Sigmoid colon (tissue), 7 donors: ENCODE data around the gene HS6ST2. TPM values are rescaled to one million over a fixed set of nuclear protein-coding genes. Genes with fewer than 3 reads are reported as not detected.

Source experiments
- DNase-seq: peaks from one replicate; pipeline ENCODE4 v3.0.0-alpha.2; 2019
- H3K27ac ChIP-seq, 4 donors: fragments of 200-600 bp; sonication (generic); one replicate each; pipeline ENCODE4 v1.5.1; 2016 to 2019; ENCODE audit warnings: mild to moderate bottlenecking in 1 of 4
- H3K27me3 ChIP-seq, 3 donors: fragments of 200-600 bp; sonication (generic); one replicate each; pipeline ENCODE4 v1.5.1; 2019; ENCODE audit warnings: mild to moderate bottlenecking in 1 of 3
- H3K36me3 ChIP-seq, 4 donors: fragments of 200-600 bp; sonication (generic); one replicate each; pipeline ENCODE4 v1.5.1; 2016 to 2019
- H3K4me1 ChIP-seq, 4 donors: fragments of 200-600 bp; sonication (generic); one replicate each; pipeline ENCODE4 v1.5.1; 2017 to 2019
- H3K4me3 ChIP-seq, 4 donors: fragments of 200-600 bp; sonication (generic); one replicate each; pipeline ENCODE4 v1.5.1; 2017 to 2019; ENCODE audit warnings: mild to moderate bottlenecking in 2 of 4, moderate library complexity in 1 of 4
- H3K9me3 ChIP-seq, 4 donors: fragments of 200-600 bp in 3 of 4; sonication (generic) in 3 of 4; one replicate each; pipeline versions ENCODE4 v1.5.1 to v1.6.1; 2013 to 2019
- CTCF ChIP-seq, 4 experiments: fragments of 450-650 bp in 3 of 4; fragments of 200-600 bp in 1 of 4; IDR thresholded peaks; one replicate each; pipeline ENCODE4 v1.5.1; 2016 to 2019; ENCODE audit warnings: antibody characterized with exemption in 4 of 4, mild to moderate bottlenecking in 3 of 4, moderate library complexity in 2 of 4
- EP300 ChIP-seq, 4 donors: sonication (generic); formaldehyde crosslinking; IDR thresholded peaks; one replicate each; pipeline ENCODE4 v1.6.1; 2017; ENCODE audit warnings: antibody characterized with exemption in 4 of 4
- POLR2A ChIP-seq, 2 donors: fragments of 450-650 bp; IDR thresholded peaks; one replicate each; pipeline ENCODE4 v1.6.1; 2016; ENCODE audit warnings: antibody characterized with exemption in 2 of 2, mild to moderate bottlenecking in 2 of 2, moderate library complexity in 2 of 2
- POLR2AphosphoS5 ChIP-seq, 4 donors: sonication (generic); formaldehyde crosslinking; IDR thresholded peaks; one replicate each; pipeline ENCODE4 v1.6.1; 2017; ENCODE audit warnings: antibody characterized with exemption in 4 of 4
- WGBS, 2 donors: extraction: QIAGEN DNeasy Blood & Tissue Kit; methylation state at CpG; one replicate each; pipeline ENCODE4 v1.1.7; 2013; 5-methylcytosine and 5-hydroxymethylcytosine counted together
- intact Hi-C: fragments of 100-400 bp; cut with DNase I; formaldehyde crosslinking; loops from one replicate; pipeline ENCODE4 v1.15.1; 2023
- polyA plus RNA-seq, 3 donors: library from polyadenylated mRNA; stranded (reverse); fragments of 200-250 nt; gene quantifications; one replicate each; pipeline ENCODE4 v1.2.3, GENCODE V29; 2013
- total RNA-seq, 4 donors: library from RNA; depleted of rRNA; stranded (reverse); fragments of >200 nt; gene quantifications; one replicate each; pipeline ENCODE4 v1.1.0, GENCODE V29; 2016
- donor health status: healthy with polysubstance abuse.
- donor health status: Bipolar disorder and iron deficiency.
- donor health status: healthy.

The HS6ST2 gene
- total and polyA plus RNA-seq, 7 donors = under 0.01 to 0.82 (median 0.27) TPM; not detected in 1

- Histone ChIP-seq H3K27ac (no peak overlapping the region), H3K27me3 (peaks cover 0 to 3% (median 0%) of the 10 kb centered on the region in 3 donors), H3K36me3 (no peaks in the 10 kb centered on the region), H3K4me3 (no peak overlapping the region), H3K9me3 (no peaks in the 10 kb centered on the region), H3K4me1 (no peaks in the 10 kb centered on the region)
- TF ChIP-seq CTCF (IDR thresholded peaks at IDR 0.05) (no peak), POLR2AphosphoS5 (IDR thresholded peaks at IDR 0.05) (no peak), EP300 (IDR thresholded peaks at IDR 0.05) (no peak), POLR2A (IDR thresholded peaks at IDR 0.05) (no peak)
- intact Hi-C loops = no loop called here
- no peak for DNase-seq
- 87 to 91% methylated on average over 4 of the region's 4 CpGs for WGBS, 2 donors
Measured at GRCh38 chrX:132610536-132610935, 347.9 kb downstream of the HS6ST2 start.

GRCh38 chrX:132609362-132609848, 349.0 kb downstream of the HS6ST2 start:
- DNase-seq = no peak
- Histone ChIP-seq H3K27ac (no peak overlapping the region), H3K36me3 (no peaks in the 10 kb centered on the region), H3K4me1 (no peaks in the 10 kb centered on the region), H3K9me3 (no peaks in the 10 kb centered on the region), H3K4me3 (no peak overlapping the region), H3K27me3 (peaks cover 0 to 3% (median 0%) of the 10 kb centered on the region in 3 donors)
- intact Hi-C loops = no loop called here
- 85 to 91% methylated on average over 1 of the region's 1 CpG for WGBS, 2 donors
- TF ChIP-seq POLR2A (IDR thresholded peaks at IDR 0.05) (no peak), EP300 (IDR thresholded peaks at IDR 0.05) (no peak), CTCF (IDR thresholded peaks at IDR 0.05) (no peak), POLR2AphosphoS5 (IDR thresholded peaks at IDR 0.05) (no peak)

GRCh38 chrX:132603700-132604286, 354.6 kb downstream of the HS6ST2 start:
- intact Hi-C loops = no loop called here
- Histone ChIP-seq H3K4me3 (no peak overlapping the region), H3K27me3 (no peaks in the 10 kb centered on the region), H3K27ac (no peak overlapping the region), H3K9me3 (no peaks in the 10 kb centered on the region), H3K4me1 (no peaks in the 10 kb centered on the region), H3K36me3 (no peaks in the 10 kb centered on the region)
- no peak for DNase-seq
- TF ChIP-seq POLR2AphosphoS5 (IDR thresholded peaks at IDR 0.05) (no peak), CTCF (IDR thresholded peaks at IDR 0.05) (no peak), POLR2A (IDR thresholded peaks at IDR 0.05) (no peak), EP300 (IDR thresholded peaks at IDR 0.05) (no peak)
- 86 to 87% methylated on average over 6 of the region's 6 CpGs for WGBS, 2 donors

- Histone ChIP-seq H3K4me1 (no peaks in the 10 kb centered on the region), H3K36me3 (no peaks in the 10 kb centered on the region), H3K4me3 (no peak overlapping the region), H3K27ac (no peak overlapping the region), H3K27me3 (no peaks in the 10 kb centered on the region), H3K9me3 (no peaks in the 10 kb centered on the region)
- intact Hi-C loops = no loop called here
- 67 to 78% methylated on average over 4 of the region's 4 CpGs for WGBS, 2 donors
- DNase-seq = no peak
- TF ChIP-seq POLR2AphosphoS5 (IDR thresholded peaks at IDR 0.05) (no peak), CTCF (IDR thresholded peaks at IDR 0.05) (no peak), EP300 (IDR thresholded peaks at IDR 0.05) (no peak)
Measured at GRCh38 chrX:132602701-132603100, 355.7 kb downstream of the HS6ST2 start.

GRCh38 chrX:132594999-132595398, 363.4 kb downstream of the HS6ST2 start:
- Histone ChIP-seq H3K36me3 (no peaks in the 10 kb centered on the region), H3K4me1 (no peaks in the 10 kb centered on the region), H3K4me3 (no peak overlapping the region), H3K9me3 (no peaks in the 10 kb centered on the region), H3K27ac (no peak overlapping the region), H3K27me3 (no peaks in the 10 kb centered on the region)
- TF ChIP-seq POLR2AphosphoS5 (IDR thresholded peaks at IDR 0.05) (no peak), EP300 (IDR thresholded peaks at IDR 0.05) (no peak), POLR2A (IDR thresholded peaks at IDR 0.05) (no peak), CTCF (IDR thresholded peaks at IDR 0.05) (no peak)
- intact Hi-C loops = no loop called here
- no peak for DNase-seq
- 82 to 89% methylated on average over 3 of the region's 3 CpGs for WGBS, 2 donors
